ENCODE measurements around the gene LRIG1. TPM values are rescaled to one million over a fixed set of nuclear protein-coding genes. Genes with fewer than 3 reads are reported as not detected.

Gene LRIG1
- total and polyA plus RNA-seq, 10 of the 15 experiments (the other 5 are each of a cell fraction or from before 2014, with no cell fraction given): 0.84 to 16.4 (median 8.1) TPM

GRCh38 chr3:66406163-66406562, 94.7 kb downstream of the LRIG1 start:
- FAIRE-seq: no peak
- Histone ChIP-seq H2AFZ (ENCODE audit: control insufficient read depth, low read depth, low read length) (no peak overlapping the region), H4K20me1 (ENCODE audit: control insufficient read depth, insufficient read depth) (no peaks in the 10 kb centered on the region), H3K4me2 (ENCODE audit: control insufficient read depth, insufficient read depth) (no peak overlapping the region), H3K27me3 (replicated peaks in 1 of 2; ENCODE audit: control insufficient read depth in 2 of 2, insufficient read depth in 2 of 2, low read length in 1 of 2) (no peaks in the 10 kb centered on the region; a peak in 1 of 4 replicates), H3K27ac (ENCODE audit: control insufficient read depth, insufficient read depth) (no peak overlapping the region), H3K9me3 (replicated peaks; ENCODE audit: control insufficient read depth, insufficient read depth, low read length) (no peaks in the 10 kb centered on the region), H3K79me2 (ENCODE audit: control insufficient read depth, insufficient read depth, low read length) (no peaks in the 10 kb centered on the region), H3K4me3 (no peak overlapping the region), H3K36me3 (ENCODE audit: control insufficient read depth in 2 of 2, insufficient read depth in 2 of 2, low read length in 1 of 2) (no peaks in the 10 kb centered on the region; a peak in 1 of 4 replicates), H3K9ac (ENCODE audit: control insufficient read depth, insufficient read depth, low read length) (no peak overlapping the region), H3K4me1 (ENCODE audit: control insufficient read depth, insufficient read depth, low read length) (no peaks in the 10 kb centered on the region)
- ChIA-PET POLR2A (interaction anchor here (0.5 kb wide), 1 partner anchor 9 kb away, joined by 4 read pairs; no protein-coding TSS in a partner anchor), CTCF (interaction anchor here (0.9 to 10.7 kb wide), 8 partner anchors 20 to 413 kb away, joined by 3 to 149 read pairs (median 8); no protein-coding TSS in a partner anchor), RAD21 (ENCODE audit: unreplicated experiment) (interaction anchor here (0.9 to 3.3 kb wide), 6 partner anchors 12 to 416 kb away, joined by 3 to 23 read pairs (median 4); no protein-coding TSS in a partner anchor), SMC1A (ENCODE audit: uncharacterized antibody, unreplicated experiment) (interaction anchor here (1.0 to 5.3 kb wide), 3 partner anchors 12 to 416 kb away, joined by 3 to 29 read pairs (median 25); no protein-coding TSS in a partner anchor)
- in situ Hi-C loops (cut with MboI) (loop anchor here (5.0 kb wide), 1 partner anchor 411 kb away; no protein-coding TSS in a partner anchor), intact Hi-C loops (cut with micrococcal nuclease; ENCODE audit: unreplicated experiment) (loop anchor here (5.0 kb wide), 1 partner anchor 129 kb away; no protein-coding TSS in a partner anchor)
- ATAC-seq: no peak
- no peak for DNase-seq (ENCODE audit: low read depth, low spot score)
- BruUV-seq (replicated peaks): no TSS peak
- WGBS (ENCODE audit: insufficient coverage, insufficient replicate concordance, low lambda C conversion rate, missing lambda C conversion rate): 83% methylated on average over 5 of the region's 5 CpGs
- TF ChIP-seq NBN (IDR thresholded peaks at IDR 0.05): no peak
- TF ChIP-seq ZNF217 (IDR thresholded peaks at IDR 0.05): no peak
- TF ChIP-seq, protein P1, sequence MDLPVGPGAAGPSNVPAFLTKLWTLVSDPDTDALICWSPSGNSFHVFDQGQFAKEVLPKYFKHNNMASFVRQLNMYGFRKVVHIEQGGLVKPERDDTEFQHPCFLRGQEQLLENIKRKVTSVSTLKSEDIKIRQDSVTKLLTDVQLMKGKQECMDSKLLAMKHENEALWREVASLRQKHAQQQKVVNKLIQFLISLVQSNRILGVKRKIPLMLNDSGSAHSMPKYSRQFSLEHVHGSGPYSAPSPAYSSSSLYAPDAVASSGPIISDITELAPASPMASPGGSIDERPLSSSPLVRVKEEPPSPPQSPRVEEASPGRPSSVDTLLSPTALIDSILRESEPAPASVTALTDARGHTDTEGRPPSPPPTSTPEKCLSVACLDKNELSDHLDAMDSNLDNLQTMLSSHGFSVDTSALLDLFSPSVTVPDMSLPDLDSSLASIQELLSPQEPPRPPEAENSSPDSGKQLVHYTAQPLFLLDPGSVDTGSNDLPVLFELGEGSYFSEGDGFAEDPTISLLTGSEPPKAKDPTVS (IDR thresholded peaks at IDR 0.05; ENCODE audit: low read depth, low read length): no peak
- TF ChIP-seq RB1 (IDR thresholded peaks at IDR 0.05; ENCODE audit: borderline replicate concordance): no peak
- TF ChIP-seq, protein P2, sequence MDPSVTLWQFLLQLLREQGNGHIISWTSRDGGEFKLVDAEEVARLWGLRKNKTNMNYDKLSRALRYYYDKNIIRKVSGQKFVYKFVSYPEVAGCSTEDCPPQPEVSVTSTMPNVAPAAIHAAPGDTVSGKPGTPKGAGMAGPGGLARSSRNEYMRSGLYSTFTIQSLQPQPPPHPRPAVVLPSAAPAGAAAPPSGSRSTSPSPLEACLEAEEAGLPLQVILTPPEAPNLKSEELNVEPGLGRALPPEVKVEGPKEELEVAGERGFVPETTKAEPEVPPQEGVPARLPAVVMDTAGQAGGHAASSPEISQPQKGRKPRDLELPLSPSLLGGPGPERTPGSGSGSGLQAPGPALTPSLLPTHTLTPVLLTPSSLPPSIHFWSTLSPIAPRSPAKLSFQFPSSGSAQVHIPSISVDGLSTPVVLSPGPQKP (IDR thresholded peaks at IDR 0.05; ENCODE audit: low read depth, low read length): no peak
- no peak for TF ChIP-seq CBX5 (IDR thresholded peaks at IDR 0.05; ENCODE audit: low read depth)
- TF ChIP-seq JUNB (IDR thresholded peaks at IDR 0.05): no peak
- no peak for TF ChIP-seq HCFC1 (IDR thresholded peaks at IDR 0.05; ENCODE audit: low read length)
- no peak for TF ChIP-seq SMAD5 (IDR thresholded peaks at IDR 0.05; ENCODE audit: low read depth)
- no peak for TF ChIP-seq ETV6 (conservative IDR thresholded peaks at IDR 0.05 in 1 of 2, IDR thresholded peaks at IDR 0.05 in 1 of 2; ENCODE audit: borderline replicate concordance in 1 of 2, low read depth in 1 of 2)
- no peak for TF ChIP-seq TARDBP (IDR thresholded peaks at IDR 0.05; ENCODE audit: borderline replicate concordance)
- no peak for TF ChIP-seq HDAC6 (IDR thresholded peaks at IDR 0.05; ENCODE audit: unreplicated experiment)
- TF ChIP-seq TCF3 (IDR thresholded peaks at IDR 0.05; ENCODE audit: borderline replicate concordance, insufficient read depth, low read depth, low read length): no peak
- no peak for TF ChIP-seq RCOR1 (conservative IDR thresholded peaks at IDR 0.05; ENCODE audit: low read depth, low read length)
- TF ChIP-seq PKNOX1 (IDR thresholded peaks at IDR 0.05): no peak
- TF ChIP-seq RFX5 (IDR thresholded peaks at IDR 0.05; ENCODE audit: low read depth, low read length): no peak
- TF ChIP-seq, protein P3, sequence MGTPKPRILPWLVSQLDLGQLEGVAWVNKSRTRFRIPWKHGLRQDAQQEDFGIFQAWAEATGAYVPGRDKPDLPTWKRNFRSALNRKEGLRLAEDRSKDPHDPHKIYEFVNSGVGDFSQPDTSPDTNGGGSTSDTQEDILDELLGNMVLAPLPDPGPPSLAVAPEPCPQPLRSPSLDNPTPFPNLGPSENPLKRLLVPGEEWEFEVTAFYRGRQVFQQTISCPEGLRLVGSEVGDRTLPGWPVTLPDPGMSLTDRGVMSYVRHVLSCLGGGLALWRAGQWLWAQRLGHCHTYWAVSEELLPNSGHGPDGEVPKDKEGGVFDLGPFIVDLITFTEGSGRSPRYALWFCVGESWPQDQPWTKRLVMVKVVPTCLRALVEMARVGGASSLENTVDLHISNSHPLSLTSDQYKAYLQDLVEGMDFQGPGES (IDR thresholded peaks at IDR 0.05): no peak
